Measurements from ENCODE around the gene NUBPL. TPM values are rescaled to one million over a fixed set of nuclear protein-coding genes. Genes with fewer than 3 reads are reported as not detected.
"Not testable (repeated sequence)": the region's sequence is repeated elsewhere in the genome, so short reads cannot be mapped to it uniquely, and the experiment has no call there.

Gene NUBPL
- total RNA-seq, 4 donors from 2014 or later = 7.5 to 28.9 (median 11.9) TPM

GRCh38 chr14:31749275-31749674, 188.1 kb downstream of the NUBPL start:
- 92% methylated on average over 3 of the region's 3 CpGs for WGBS
- Histone ChIP-seq H3K4me3 (no peak overlapping the region), H3K27ac (no peak overlapping the region), H3K4me1 (no peaks in the 10 kb centered on the region), H3K27me3 (no peaks in the 10 kb centered on the region), H3K9me3 (peaks cover 24% of the 10 kb centered on the region), H3K36me3 (no peaks in the 10 kb centered on the region)
- no peak for TF ChIP-seq EP300 (IDR thresholded peaks at IDR 0.05)
- TF ChIP-seq, protein P1, sequence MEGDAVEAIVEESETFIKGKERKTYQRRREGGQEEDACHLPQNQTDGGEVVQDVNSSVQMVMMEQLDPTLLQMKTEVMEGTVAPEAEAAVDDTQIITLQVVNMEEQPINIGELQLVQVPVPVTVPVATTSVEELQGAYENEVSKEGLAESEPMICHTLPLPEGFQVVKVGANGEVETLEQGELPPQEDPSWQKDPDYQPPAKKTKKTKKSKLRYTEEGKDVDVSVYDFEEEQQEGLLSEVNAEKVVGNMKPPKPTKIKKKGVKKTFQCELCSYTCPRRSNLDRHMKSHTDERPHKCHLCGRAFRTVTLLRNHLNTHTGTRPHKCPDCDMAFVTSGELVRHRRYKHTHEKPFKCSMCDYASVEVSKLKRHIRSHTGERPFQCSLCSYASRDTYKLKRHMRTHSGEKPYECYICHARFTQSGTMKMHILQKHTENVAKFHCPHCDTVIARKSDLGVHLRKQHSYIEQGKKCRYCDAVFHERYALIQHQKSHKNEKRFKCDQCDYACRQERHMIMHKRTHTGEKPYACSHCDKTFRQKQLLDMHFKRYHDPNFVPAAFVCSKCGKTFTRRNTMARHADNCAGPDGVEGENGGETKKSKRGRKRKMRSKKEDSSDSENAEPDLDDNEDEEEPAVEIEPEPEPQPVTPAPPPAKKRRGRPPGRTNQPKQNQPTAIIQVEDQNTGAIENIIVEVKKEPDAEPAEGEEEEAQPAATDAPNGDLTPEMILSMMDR (IDR thresholded peaks at IDR 0.05) = no peak
- TF ChIP-seq POLR2AphosphoS5 (IDR thresholded peaks at IDR 0.05) = no peak
- TF ChIP-seq POLR2A (IDR thresholded peaks at IDR 0.05) = no peak
- DNase-seq (ENCODE audit: low spot score in 2 of 2) = no peak

- not testable (repeated sequence) for H3K4me3 ChIP-seq; H3K27ac ChIP-seq; H3K4me1 ChIP-seq; DNase-seq (ENCODE audit: low spot score in 2 of 2); H3K36me3 ChIP-seq; H3K27me3 ChIP-seq
- 89% methylated on average over 1 of the region's 1 CpG for WGBS
- peaks cover 19% of the 10 kb centered on the region for H3K9me3 ChIP-seq
These were observed 189.8 kb downstream of the NUBPL start for GRCh38 chr14:31751047-31751446.

DNA sequence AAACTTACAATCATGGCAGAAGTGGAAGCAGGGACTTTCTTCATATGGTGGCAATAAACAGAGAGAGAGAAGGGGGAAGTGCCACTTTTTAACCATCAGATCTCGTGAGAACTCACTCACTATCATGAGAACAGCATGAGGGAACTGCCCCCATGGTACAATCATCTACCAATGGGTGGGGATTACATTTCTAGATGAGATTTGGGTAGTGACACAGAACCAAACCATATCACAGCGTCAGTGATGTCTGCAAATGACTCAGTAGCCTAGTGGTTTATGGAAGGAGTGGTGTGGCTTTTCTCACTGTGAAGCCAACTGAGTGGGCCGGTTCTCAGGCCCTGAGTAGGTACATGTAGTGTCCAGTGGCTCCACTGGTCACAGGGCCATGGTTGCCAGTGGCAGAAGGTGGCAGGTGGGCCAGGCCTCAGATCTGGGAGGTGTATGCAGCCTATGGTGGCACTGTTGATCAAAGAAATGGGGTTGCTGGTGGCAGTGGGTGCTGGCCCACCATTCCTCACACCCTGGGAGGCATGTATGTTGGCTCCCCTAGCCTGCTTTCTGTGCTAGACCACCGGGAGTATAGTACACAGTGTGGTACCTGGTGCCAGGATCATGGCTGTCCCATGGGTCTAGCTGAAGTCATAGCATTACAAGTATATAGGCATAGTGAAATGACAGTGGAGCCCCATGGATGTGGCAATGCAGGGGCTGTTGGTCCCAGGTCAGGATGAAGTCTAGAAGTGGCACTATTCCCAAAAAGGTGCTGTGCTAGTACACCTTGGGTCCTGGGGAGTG, 191.9 kb downstream of the NUBPL start:
- no peaks in the 10 kb centered on the region for H3K4me1 ChIP-seq
- TF ChIP-seq POLR2A (IDR thresholded peaks at IDR 0.05) = no peak
- TF ChIP-seq, protein P1 (IDR thresholded peaks at IDR 0.05) = no peak
- TF ChIP-seq POLR2AphosphoS5 (IDR thresholded peaks at IDR 0.05) = no peak
- TF ChIP-seq EP300 (IDR thresholded peaks at IDR 0.05) = no peak
- no peaks in the 10 kb centered on the region for H3K27me3 ChIP-seq
- no peaks in the 10 kb centered on the region for H3K36me3 ChIP-seq
- no peak overlapping the region for H3K4me3 ChIP-seq
- WGBS = 79% methylated on average over 3 of the region's 4 CpGs
- H3K27ac ChIP-seq = no peak overlapping the region
- H3K9me3 ChIP-seq = peaks cover 11% of the 10 kb centered on the region
- no peak for DNase-seq (ENCODE audit: low spot score in 2 of 2)

DNA sequence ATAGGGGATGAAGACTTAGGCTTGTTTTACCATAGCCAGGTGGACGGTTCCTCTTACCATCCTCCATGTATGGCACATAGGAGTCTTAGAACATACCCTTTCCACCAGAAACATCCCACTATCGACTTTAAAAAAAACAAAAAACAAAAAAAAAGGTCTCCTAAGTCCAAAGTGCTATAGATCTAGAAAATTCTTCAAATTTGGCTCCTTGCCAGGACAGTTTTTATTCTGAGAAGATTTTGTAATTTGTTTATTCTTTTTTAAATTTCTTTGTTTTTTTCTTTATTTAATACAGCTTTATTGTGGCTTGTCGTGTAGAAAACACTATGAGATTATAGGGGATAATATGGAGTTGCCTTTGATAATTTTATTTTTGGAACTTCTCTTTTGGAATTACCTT, 197.7 kb downstream of the NUBPL start:
- Histone ChIP-seq H3K27me3 (no peaks in the 10 kb centered on the region), H3K9me3 (no peaks in the 10 kb centered on the region), H3K27ac (no peak overlapping the region), H3K4me1 (no peaks in the 10 kb centered on the region), H3K4me3 (no peak overlapping the region), H3K36me3 (no peaks in the 10 kb centered on the region)
- no peak for TF ChIP-seq EP300 (IDR thresholded peaks at IDR 0.05)
- no peak for TF ChIP-seq POLR2A (IDR thresholded peaks at IDR 0.05)
- TF ChIP-seq, protein P1 (IDR thresholded peaks at IDR 0.05) = no peak
- TF ChIP-seq POLR2AphosphoS5 (IDR thresholded peaks at IDR 0.05) = no peak
- WGBS = 79% methylated on average over 3 of the region's 3 CpGs
- no peak for DNase-seq (ENCODE audit: low spot score in 2 of 2)

DNA sequence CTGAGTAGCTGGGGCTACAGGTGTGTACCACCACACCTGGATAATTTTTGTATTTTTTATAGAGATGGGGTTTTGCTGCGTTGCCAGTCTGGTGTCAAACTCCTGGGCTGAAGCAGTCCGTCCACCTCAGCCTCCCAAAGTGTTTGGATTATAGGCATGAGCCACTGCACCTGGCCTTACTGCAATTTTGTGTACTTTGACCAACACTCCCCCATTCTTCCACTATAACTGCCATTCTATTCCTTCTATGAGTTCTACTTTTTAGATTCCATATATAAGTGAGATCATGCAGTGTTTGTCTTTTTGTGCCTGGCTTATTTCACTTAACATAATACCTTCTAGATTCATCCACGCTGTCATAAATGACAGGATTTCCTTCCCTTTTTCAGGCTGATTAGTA, 199.1 kb downstream of the NUBPL start:
- no peak for DNase-seq (ENCODE audit: low spot score in 2 of 2)
- H3K4me1 ChIP-seq = no peaks in the 10 kb centered on the region
- H3K27me3 ChIP-seq = no peaks in the 10 kb centered on the region
- H3K4me3 ChIP-seq = no peak overlapping the region
- WGBS = 65% methylated on average over 3 of the region's 3 CpGs
- no peaks in the 10 kb centered on the region for H3K9me3 ChIP-seq
- H3K27ac ChIP-seq = no peak overlapping the region
- no peaks in the 10 kb centered on the region for H3K36me3 ChIP-seq
- no peak for TF ChIP-seq POLR2A (IDR thresholded peaks at IDR 0.05)
- no peak for TF ChIP-seq POLR2AphosphoS5 (IDR thresholded peaks at IDR 0.05)
- no peak for TF ChIP-seq EP300 (IDR thresholded peaks at IDR 0.05)
- TF ChIP-seq, protein P1 (IDR thresholded peaks at IDR 0.05) = no peak

Data from suprapubic skin (tissue), 4 donors.